Inflammatory macrophage treated with lipopolysaccharide for 1 hour (primary cell): ENCODE measurements around the gene SYCP3.

Experiments used
- DNase-seq, 2 donors: peaks; one replicate each; pipeline ENCODE4 v3.0.0-alpha.2; 2020 to 2022

The SYCP3 gene

GRCh38 chr12:101738920-101739665, at the start of gene SYCP3:
Gene SYCP3 (minus strand): TSS chr12:101739462. CDS start chr12:101737935, 1,527 bp downstream.
- no peak for DNase-seq

GRCh38 chr12:101785671-101786070, 46.4 kb upstream of the SYCP3 start:
- no peak for DNase-seq

GRCh38 chr12:101784376-101784775, 45.1 kb upstream of the SYCP3 start:
- DNase-seq = no peak

- DNase-seq = no peak
These were observed 44.6 kb upstream of the SYCP3 start for GRCh38 chr12:101783838-101784237.

GRCh38 chr12:101783150-101783549, 43.9 kb upstream of the SYCP3 start:
- DNase-seq = no peak

- no peak for DNase-seq
These were observed 43.0 kb upstream of the SYCP3 start for GRCh38 chr12:101782273-101782731.

GRCh38 chr12:101781834-101782233, 42.6 kb upstream of the SYCP3 start:
- no peak for DNase-seq

- peak; percentile 63 to 71 for DNase-seq
These were observed 41.3 kb upstream of the SYCP3 start for GRCh38 chr12:101780599-101780998.

- DNase-seq = no peak
These were observed 40.4 kb upstream of the SYCP3 start for GRCh38 chr12:101779626-101780025.

GRCh38 chr12:101779200-101779599, 39.9 kb upstream of the SYCP3 start:
- no peak for DNase-seq

- no peak for DNase-seq
These were observed 38.7 kb upstream of the SYCP3 start for GRCh38 chr12:101777978-101778377.

- DNase-seq = peak; percentile 56 to 63
These were observed 38.2 kb upstream of the SYCP3 start for GRCh38 chr12:101777485-101777884.

GRCh38 chr12:101775816-101776215, 36.6 kb upstream of the SYCP3 start:
- no peak for DNase-seq

- DNase-seq = peak; percentile 72 to 93
These were observed 34.4 kb upstream of the SYCP3 start for GRCh38 chr12:101773650-101774162.

- peak; percentile 63 to 64 for DNase-seq
These were observed 32.9 kb upstream of the SYCP3 start for GRCh38 chr12:101772012-101772775.

GRCh38 chr12:101769865-101770264, 30.6 kb upstream of the SYCP3 start:
- no peak for DNase-seq

GRCh38 chr12:101768781-101769180, 29.5 kb upstream of the SYCP3 start:
- no peak for DNase-seq

GRCh38 chr12:101767537-101767936, 28.3 kb upstream of the SYCP3 start:
- no peak for DNase-seq

GRCh38 chr12:101764051-101764792, 25.0 kb upstream of the SYCP3 start:
- no peak for DNase-seq

- DNase-seq = peak; percentile 74 to 89
These were observed 24.1 kb upstream of the SYCP3 start for GRCh38 chr12:101763246-101763931.

- no peak for DNase-seq
These were observed 22.5 kb upstream of the SYCP3 start for GRCh38 chr12:101761781-101762180.

- DNase-seq = peak; percentile 73 to 78
These were observed 22.1 kb upstream of the SYCP3 start for GRCh38 chr12:101761350-101761749.
